ENCODE measurements around the gene ENTPD3.

GRCh38 chr3:40397129-40397528, 10.1 kb downstream of the ENTPD3 start:
- TF ChIP-seq CTCF (IDR thresholded peaks at IDR 0.05), result no peak
- TF ChIP-seq POLR2A (IDR thresholded peaks at IDR 0.05), result no peak
